ENCODE data around the gene MYOD1. TPM values are rescaled to one million over a fixed set of nuclear protein-coding genes. Genes with fewer than 3 reads are reported as not detected.

The MYOD1 gene
- total and polyA plus RNA-seq, 2 of the 13 experiments (the other 11 are each of a cell fraction or from before 2014, with no cell fraction given) = not detected

DNA sequence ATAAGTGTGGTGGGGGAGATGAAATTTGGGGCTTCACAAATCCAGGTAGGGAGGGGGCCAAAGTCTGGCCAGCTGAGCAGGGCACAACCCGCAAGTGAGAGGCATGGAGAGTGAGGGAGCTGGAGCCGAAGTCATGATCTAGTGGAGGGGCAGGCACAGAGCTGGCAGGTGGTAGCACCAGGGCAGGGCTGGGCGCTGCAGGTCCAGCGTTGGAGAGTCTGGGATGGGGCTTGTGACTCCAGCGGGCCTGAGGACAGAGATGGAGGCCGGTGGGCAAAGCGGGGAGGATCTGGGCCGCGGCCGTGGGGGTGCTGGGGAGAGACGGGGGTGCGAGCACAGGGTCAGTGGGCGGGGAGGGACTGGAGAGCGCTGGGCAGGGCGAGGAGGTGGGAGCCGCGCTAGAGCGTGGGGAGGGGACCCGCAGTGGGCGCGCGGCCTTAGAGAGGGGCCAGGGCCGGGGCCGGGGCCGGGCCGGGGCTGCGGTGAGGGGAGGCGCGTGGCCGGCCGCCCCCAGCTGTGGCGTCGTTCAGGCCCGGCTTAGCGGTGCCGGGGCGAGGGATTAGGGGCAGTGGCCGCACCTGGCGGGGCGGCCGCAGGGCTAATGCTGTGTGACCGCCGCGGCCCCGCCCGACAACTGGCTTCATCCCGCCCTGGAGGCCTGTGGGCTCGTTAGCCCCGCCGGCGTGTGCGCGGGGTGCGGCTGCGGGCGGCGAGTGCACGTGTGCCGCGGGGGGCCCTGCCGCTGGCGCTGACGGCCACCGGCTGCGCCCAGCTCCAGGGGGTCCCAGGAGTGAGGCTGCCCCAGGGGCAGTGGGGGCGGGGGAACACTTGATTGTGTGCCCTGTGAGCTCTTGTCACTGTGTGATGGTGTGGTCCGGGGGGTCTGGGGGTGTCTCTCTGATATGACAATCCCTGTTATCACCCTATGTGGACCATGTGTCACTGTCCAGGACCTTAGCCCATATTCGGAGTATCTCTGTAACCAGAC, 23.6 kb upstream of the MYOD1 start:
- in situ Hi-C loops (cut with HindIII; ENCODE audit: extremely low pct_ligation_motif_present, low pct_unique_long_range_greater_than_20kb) (no loop called here), intact Hi-C loops (cut with micrococcal nuclease; ENCODE audit: unreplicated experiment) (no loop called here)
- no peak overlapping the region for H3K9ac ChIP-seq (ENCODE audit: insufficient read depth, low read depth, low read length)
- no peaks in the 10 kb centered on the region for H4K20me1 ChIP-seq (ENCODE audit: insufficient read depth, low read length)
- H3K27ac ChIP-seq (ENCODE audit: extremely low read length, insufficient read depth, low read length) = no peak overlapping the region
- ATAC-seq (no peak; the same call in 1 of the 3 replicates), DNase-seq (ENCODE audit: low spot score) (no peak), FAIRE-seq (no peak)
- no peaks in the 10 kb centered on the region for H3K4me1 ChIP-seq (ENCODE audit: insufficient read depth, low read length)
- H3K9me3 ChIP-seq (ENCODE audit: low read length) = no peaks in the 10 kb centered on the region
- H2AFZ ChIP-seq (ENCODE audit: low read length) = no peak overlapping the region
- 38% methylated on average over 23 of the region's 68 CpGs for WGBS (ENCODE audit: low lambda C conversion rate)
- CTCF ChIA-PET (ENCODE audit: low intra/inter-chr PET ratio, low total read pairs) = no interaction called here
- no peak overlapping the region for H3K4me3 ChIP-seq (replicated peaks in 1 of 3; ENCODE audit: insufficient read depth in 1 of 3, low read depth in 2 of 3, low read length in 3 of 3)
- H3K4me2 ChIP-seq (ENCODE audit: low read depth, low read length) = no peak overlapping the region
- peaks cover 10 to 56% of the 10 kb centered on the region in 2 experiments for H3K27me3 ChIP-seq (ENCODE audit: control insufficient read depth in 1 of 2, insufficient read depth in 2 of 2, low read length in 2 of 2)
- TF ChIP-seq FIP1L1 (IDR thresholded peaks at IDR 0.05; ENCODE audit: borderline replicate concordance, insufficient read depth, low read depth, low read length) = no peak
- no TSS peak for BruUV-seq (replicated peaks)
- H3K36me3 ChIP-seq (replicated peaks in 1 of 2; ENCODE audit: control insufficient read depth in 1 of 2, insufficient read depth in 2 of 2, low read length in 2 of 2) = no peaks in the 10 kb centered on the region
- POLR2A ChIA-PET = no interaction called here
- H3K79me2 ChIP-seq (ENCODE audit: insufficient read depth, low read length) = no peaks in the 10 kb centered on the region

DNA sequence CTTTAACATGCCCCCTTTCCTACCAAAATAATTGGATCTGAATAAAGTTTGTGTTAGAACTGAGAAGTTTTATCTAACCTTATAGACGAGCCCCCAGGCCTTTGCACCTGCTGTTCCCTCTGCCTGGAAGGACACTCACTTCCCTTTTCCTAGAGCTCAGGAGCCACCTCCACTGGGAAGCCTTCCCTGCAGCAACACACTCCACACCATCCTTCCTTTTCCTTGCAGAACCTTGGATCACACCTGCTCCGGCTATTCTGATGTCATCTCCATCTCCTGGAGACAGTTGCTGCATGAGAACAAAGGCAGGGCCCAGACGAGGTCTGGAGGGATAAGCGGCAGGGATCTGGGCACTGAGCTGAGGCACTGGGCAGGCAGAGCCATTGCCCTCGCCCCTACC, 22.6 kb upstream of the MYOD1 start:
- FAIRE-seq (no peak), DNase-seq (ENCODE audit: low spot score) (no peak), ATAC-seq (no peak)
- CTCF ChIA-PET (ENCODE audit: low intra/inter-chr PET ratio, low total read pairs) = no interaction called here
- BruUV-seq (replicated peaks) = no TSS peak
- TF ChIP-seq MTA1 (CRISPR knock-in tag; IDR thresholded peaks at IDR 0.05; ENCODE audit: borderline replicate concordance) (no peak), ZNF343 (CRISPR knock-in tag; IDR thresholded peaks at IDR 0.05) (no peak), KAT7 (CRISPR knock-in tag; IDR thresholded peaks at IDR 0.05; ENCODE audit: borderline replicate concordance) (no peak), KLF9 (CRISPR knock-in tag; IDR thresholded peaks at IDR 0.05; ENCODE audit: low read depth) (no peak), ZNF772 (CRISPR knock-in tag; IDR thresholded peaks at IDR 0.05) (no peak), JUND (CRISPR knock-in tag; IDR thresholded peaks at IDR 0.05) (no peak), ZNF709 (CRISPR knock-in tag; IDR thresholded peaks at IDR 0.05) (no peak)
- TF ChIP-seq, protein P1, sequence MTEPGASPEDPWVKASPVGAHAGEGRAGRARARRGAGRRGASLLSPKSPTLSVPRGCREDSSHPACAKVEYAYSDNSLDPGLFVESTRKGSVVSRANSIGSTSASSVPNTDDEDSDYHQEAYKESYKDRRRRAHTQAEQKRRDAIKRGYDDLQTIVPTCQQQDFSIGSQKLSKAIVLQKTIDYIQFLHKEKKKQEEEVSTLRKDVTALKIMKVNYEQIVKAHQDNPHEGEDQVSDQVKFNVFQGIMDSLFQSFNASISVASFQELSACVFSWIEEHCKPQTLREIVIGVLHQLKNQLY (CRISPR knock-in tag; IDR thresholded peaks at IDR 0.05) = no peak
- Histone ChIP-seq H3K4me1 (ENCODE audit: insufficient read depth, low read length) (no peaks in the 10 kb centered on the region), H3K79me2 (ENCODE audit: insufficient read depth, low read length) (no peaks in the 10 kb centered on the region), H3K27me3 (ENCODE audit: control insufficient read depth in 1 of 2, insufficient read depth in 2 of 2, low read length in 2 of 2) (peaks cover 10 to 51% of the 10 kb centered on the region in 2 experiments), H3K9me3 (ENCODE audit: low read length) (no peaks in the 10 kb centered on the region), H3K4me3 (replicated peaks in 1 of 3; ENCODE audit: insufficient read depth in 1 of 3, low read depth in 2 of 3, low read length in 3 of 3) (no peak overlapping the region), H3K27ac (ENCODE audit: extremely low read length, insufficient read depth, low read length) (no peak overlapping the region), H3K4me2 (ENCODE audit: low read depth, low read length) (no peak overlapping the region), H3K36me3 (replicated peaks in 1 of 2; ENCODE audit: control insufficient read depth in 1 of 2, insufficient read depth in 2 of 2, low read length in 2 of 2) (no peaks in the 10 kb centered on the region), H2AFZ (ENCODE audit: low read length) (no peak overlapping the region), H4K20me1 (ENCODE audit: insufficient read depth, low read length) (no peaks in the 10 kb centered on the region), H3K9ac (ENCODE audit: insufficient read depth, low read depth, low read length) (no peak overlapping the region)
- POLR2A ChIA-PET = no interaction called here
- in situ Hi-C loops (cut with HindIII; ENCODE audit: extremely low pct_ligation_motif_present, low pct_unique_long_range_greater_than_20kb) = no loop called here
- WGBS (ENCODE audit: low lambda C conversion rate) = 16% methylated on average over 4 of the region's 5 CpGs
- intact Hi-C loops (cut with micrococcal nuclease; ENCODE audit: unreplicated experiment) = no loop called here
